ENCODE measurements around the gene SLC30A2.

DNA sequence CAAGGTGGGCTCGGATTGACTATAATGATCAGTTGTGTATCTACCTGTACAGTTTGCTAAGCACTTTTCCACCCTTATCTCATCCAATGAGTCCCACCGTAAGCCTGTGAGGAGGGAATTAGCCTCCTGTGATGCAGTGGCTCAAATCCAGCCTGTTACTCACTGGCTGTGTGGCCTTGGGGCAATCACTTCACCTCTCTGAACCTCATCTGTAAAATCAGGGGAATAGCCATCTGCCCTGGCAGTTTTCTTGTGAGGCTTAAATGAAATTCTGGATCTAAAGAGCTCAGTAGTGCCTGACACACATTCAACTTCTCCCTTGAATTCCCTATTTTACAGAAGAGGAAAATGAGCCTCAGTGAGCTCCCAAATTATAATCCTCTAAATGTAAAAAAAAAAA lies 31.7 kb downstream of the SLC30A2 start:
- TF ChIP-seq, protein P1, sequence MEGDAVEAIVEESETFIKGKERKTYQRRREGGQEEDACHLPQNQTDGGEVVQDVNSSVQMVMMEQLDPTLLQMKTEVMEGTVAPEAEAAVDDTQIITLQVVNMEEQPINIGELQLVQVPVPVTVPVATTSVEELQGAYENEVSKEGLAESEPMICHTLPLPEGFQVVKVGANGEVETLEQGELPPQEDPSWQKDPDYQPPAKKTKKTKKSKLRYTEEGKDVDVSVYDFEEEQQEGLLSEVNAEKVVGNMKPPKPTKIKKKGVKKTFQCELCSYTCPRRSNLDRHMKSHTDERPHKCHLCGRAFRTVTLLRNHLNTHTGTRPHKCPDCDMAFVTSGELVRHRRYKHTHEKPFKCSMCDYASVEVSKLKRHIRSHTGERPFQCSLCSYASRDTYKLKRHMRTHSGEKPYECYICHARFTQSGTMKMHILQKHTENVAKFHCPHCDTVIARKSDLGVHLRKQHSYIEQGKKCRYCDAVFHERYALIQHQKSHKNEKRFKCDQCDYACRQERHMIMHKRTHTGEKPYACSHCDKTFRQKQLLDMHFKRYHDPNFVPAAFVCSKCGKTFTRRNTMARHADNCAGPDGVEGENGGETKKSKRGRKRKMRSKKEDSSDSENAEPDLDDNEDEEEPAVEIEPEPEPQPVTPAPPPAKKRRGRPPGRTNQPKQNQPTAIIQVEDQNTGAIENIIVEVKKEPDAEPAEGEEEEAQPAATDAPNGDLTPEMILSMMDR (IDR thresholded peaks at IDR 0.05) = no peak
- no peak for TF ChIP-seq POLR2A (IDR thresholded peaks at IDR 0.05)
